Measurements from ENCODE around the gene VASN. TPM values are rescaled to one million over a fixed set of nuclear protein-coding genes. Genes with fewer than 3 reads are reported as not detected.

VASN gene
- total RNA-seq, 1 experiment from 2014 or later: 18.1 TPM

DNA sequence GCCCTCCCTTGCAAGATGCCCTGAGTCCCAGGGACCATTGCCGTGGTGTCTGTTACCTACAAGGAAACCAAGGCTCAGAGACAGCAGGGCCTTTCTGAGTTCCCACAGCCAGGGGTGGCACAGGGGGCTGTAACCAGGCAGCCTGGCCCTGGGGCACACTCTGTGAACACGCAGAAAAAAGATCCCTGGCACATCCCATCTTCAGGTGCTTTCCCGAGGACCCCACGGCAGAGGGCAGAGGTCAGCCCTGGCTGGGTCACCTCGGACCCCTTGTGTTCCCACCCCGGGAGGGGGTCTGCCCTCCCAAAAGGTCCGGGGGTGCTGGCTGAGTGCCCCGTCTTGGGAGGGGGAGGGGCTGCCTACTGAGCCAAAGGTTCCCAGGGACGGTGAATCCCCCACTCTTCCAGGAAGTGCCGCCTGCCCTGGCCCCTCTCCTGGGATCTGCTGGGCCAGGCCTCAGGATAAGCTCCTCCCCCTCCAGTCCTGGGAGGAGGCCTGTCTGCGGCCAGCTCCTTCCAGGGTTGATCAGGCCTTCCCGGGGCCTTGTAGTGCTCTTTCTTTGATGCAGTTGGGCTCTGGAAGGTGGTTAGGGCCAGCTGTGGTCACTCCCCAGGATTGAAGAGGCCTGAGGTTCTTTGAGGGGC is 47.7 kb upstream of the VASN start:
- DNase-seq: peak; percentile 66
- H3K9me3 Mint-ChIP-seq (ENCODE audit: low read depth, unreplicated experiment): no peaks in the 10 kb centered on the region
- no peak overlapping the region for H3K27ac Mint-ChIP-seq (ENCODE audit: unreplicated experiment)
- CTCF ChIA-PET: interaction anchor here (0.6 to 2.4 kb wide), 13 partner anchors 9 to 123 kb away, joined by 3 to 12 read pairs (median 6); partner anchors contain the start of gene TFAP4
- H3K36me3 Mint-ChIP-seq (ENCODE audit: insufficient read depth, unreplicated experiment): peaks cover 21% of the 10 kb centered on the region
- H3K27me3 Mint-ChIP-seq (ENCODE audit: unreplicated experiment): no peaks in the 10 kb centered on the region
- H3K4me3 Mint-ChIP-seq (ENCODE audit: low read depth, unreplicated experiment): peak overlapping the region; percentile 17
- TF ChIP-seq, protein P1, sequence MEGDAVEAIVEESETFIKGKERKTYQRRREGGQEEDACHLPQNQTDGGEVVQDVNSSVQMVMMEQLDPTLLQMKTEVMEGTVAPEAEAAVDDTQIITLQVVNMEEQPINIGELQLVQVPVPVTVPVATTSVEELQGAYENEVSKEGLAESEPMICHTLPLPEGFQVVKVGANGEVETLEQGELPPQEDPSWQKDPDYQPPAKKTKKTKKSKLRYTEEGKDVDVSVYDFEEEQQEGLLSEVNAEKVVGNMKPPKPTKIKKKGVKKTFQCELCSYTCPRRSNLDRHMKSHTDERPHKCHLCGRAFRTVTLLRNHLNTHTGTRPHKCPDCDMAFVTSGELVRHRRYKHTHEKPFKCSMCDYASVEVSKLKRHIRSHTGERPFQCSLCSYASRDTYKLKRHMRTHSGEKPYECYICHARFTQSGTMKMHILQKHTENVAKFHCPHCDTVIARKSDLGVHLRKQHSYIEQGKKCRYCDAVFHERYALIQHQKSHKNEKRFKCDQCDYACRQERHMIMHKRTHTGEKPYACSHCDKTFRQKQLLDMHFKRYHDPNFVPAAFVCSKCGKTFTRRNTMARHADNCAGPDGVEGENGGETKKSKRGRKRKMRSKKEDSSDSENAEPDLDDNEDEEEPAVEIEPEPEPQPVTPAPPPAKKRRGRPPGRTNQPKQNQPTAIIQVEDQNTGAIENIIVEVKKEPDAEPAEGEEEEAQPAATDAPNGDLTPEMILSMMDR (IDR thresholded peaks at IDR 0.05; ENCODE audit: unreplicated experiment): no peak
- intact Hi-C loops (cut with micrococcal nuclease; ENCODE audit: unreplicated experiment): no loop called here
- no TSS peak for BruUV-seq (replicated peaks)
- H3K4me1 Mint-ChIP-seq (ENCODE audit: low read depth, unreplicated experiment): peaks cover 8% of the 10 kb centered on the region

DNA sequence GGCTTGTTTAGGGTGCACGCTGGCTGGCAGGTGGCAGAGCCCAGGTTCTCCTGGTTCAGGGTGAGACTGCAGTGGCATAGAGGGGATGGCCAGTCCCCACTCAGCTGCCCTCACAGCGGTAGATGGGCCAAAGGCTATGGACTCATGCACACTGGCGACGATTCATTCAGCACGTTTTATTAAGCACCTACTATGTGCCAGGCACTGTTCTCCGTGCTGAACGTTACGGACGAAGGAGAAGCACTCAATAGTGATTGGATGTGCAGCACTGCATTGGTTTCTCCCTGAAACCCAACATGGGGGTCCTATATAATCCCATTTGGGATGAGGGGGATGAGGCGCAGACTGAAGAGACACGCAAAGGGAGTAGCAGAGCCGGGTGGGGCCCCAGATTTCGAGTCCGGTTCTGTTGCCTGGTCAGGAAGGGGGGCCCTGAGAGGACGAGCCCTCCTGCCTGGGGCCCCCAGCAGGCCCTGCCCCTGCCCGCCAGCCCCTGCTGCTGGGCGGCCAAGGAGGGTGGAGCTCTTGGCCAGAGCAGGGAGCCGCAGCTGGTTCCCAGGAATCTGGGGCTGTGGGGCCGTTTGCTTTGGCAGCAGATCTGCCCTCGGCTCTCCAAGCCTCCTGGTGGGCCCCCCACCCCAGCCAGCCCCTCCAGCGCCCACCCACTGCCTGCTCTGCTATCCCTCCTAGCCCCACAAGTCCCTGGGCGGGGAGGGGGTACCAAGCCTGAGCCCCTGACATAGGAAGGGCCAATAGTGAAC is 47.0 kb upstream of the VASN start:
- intact Hi-C loops (cut with micrococcal nuclease; ENCODE audit: unreplicated experiment): no loop called here
- H3K4me3 Mint-ChIP-seq (ENCODE audit: low read depth, unreplicated experiment): peak overlapping the region; percentile 17
- CTCF ChIA-PET: interaction anchor here (1.0 to 2.2 kb wide), 9 partner anchors 8 to 124 kb away, joined by 3 to 12 read pairs (median 7); partner anchors contain the start of gene TFAP4
- no TSS peak for BruUV-seq (replicated peaks)
- TF ChIP-seq, protein P1 (IDR thresholded peaks at IDR 0.05; ENCODE audit: unreplicated experiment): no peak
- H3K9me3 Mint-ChIP-seq (ENCODE audit: low read depth, unreplicated experiment): no peaks in the 10 kb centered on the region
- H3K27ac Mint-ChIP-seq (ENCODE audit: unreplicated experiment): no peak overlapping the region
- H3K27me3 Mint-ChIP-seq (ENCODE audit: unreplicated experiment): no peaks in the 10 kb centered on the region
- no peak for DNase-seq
- peaks cover 26% of the 10 kb centered on the region for H3K36me3 Mint-ChIP-seq (ENCODE audit: insufficient read depth, unreplicated experiment)
- H3K4me1 Mint-ChIP-seq (ENCODE audit: low read depth, unreplicated experiment): peaks cover 8% of the 10 kb centered on the region

DNA sequence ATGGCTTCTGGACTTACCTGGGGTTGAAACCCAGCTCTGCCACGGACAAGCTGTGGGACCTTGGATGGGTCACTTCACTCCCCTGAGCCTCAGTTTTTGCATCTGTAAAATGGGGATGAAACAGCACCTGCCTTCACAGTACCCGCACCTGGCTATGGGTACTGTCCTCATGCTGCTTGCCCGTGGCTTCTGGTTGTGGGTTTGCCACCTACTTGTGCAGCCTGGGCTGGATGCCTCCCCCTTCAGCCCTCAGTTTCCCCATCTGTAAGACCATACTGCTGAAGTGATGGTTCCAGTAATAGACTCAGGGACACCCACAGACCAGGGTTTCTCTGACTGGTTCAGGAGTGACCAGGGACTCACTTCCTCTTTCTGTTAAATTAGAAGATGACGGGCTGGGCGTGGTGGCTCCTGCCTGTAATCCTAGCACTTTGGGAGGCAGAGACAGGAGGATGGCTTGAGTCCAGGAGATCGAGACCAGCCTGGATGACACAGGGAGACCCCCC is 46.3 kb upstream of the VASN start:
- CTCF ChIA-PET: interaction anchor here (0.5 kb wide), 1 partner anchor 162 kb away, joined by 4 read pairs; no protein-coding TSS in a partner anchor
- intact Hi-C loops (cut with micrococcal nuclease; ENCODE audit: unreplicated experiment): no loop called here
- H3K27ac Mint-ChIP-seq (ENCODE audit: unreplicated experiment): no peak overlapping the region
- peaks cover 8% of the 10 kb centered on the region for H3K4me1 Mint-ChIP-seq (ENCODE audit: low read depth, unreplicated experiment)
- H3K4me3 Mint-ChIP-seq (ENCODE audit: low read depth, unreplicated experiment): no peak overlapping the region
- DNase-seq: no peak
- peaks cover 28% of the 10 kb centered on the region for H3K36me3 Mint-ChIP-seq (ENCODE audit: insufficient read depth, unreplicated experiment)
- H3K27me3 Mint-ChIP-seq (ENCODE audit: unreplicated experiment): no peaks in the 10 kb centered on the region
- no TSS peak for BruUV-seq (replicated peaks)
- no peaks in the 10 kb centered on the region for H3K9me3 Mint-ChIP-seq (ENCODE audit: low read depth, unreplicated experiment)
- TF ChIP-seq, protein P1 (IDR thresholded peaks at IDR 0.05; ENCODE audit: unreplicated experiment): no peak

DNA sequence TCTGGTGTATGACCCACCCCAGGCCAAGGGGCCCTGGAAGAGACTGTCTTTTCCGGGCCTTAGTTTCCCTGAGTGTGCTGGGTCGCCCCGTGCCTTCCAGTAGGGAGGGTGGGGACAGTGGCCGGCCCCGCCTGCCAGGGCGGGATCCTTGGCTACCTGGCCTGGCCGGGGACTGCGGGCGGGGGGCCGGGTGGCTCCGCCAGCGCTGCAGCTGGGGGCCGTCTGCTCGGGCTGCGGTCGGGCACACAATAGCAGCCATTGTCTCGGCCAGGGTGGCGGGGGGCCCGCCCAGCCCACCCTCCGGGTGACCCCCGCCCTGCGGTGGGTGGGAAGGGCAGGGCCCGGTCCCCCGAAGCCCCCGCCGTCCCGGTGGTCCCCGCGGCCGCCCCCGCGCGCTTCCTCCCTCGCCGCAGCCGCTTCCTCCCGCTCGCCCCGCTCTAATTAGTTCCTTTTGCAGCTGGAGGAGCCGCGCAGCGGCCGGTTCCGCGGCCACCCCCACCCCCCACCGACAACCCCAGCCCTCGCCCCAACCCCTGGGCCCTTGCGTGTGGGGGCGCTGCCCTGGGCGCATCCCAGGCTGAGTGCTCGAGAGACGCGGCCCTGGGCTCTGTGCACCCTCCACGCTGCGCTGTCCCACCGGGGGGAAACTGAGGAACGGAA is 44.1 kb upstream of the VASN start:
- TF ChIP-seq, protein P1 (IDR thresholded peaks at IDR 0.05; ENCODE audit: unreplicated experiment): no peak
- no TSS peak for BruUV-seq (replicated peaks)
- intact Hi-C loops (cut with micrococcal nuclease; ENCODE audit: unreplicated experiment): no loop called here
- peak; percentile 40 for DNase-seq
- Mint-ChIP-seq H3K36me3 (ENCODE audit: insufficient read depth, unreplicated experiment) (peaks cover 26% of the 10 kb centered on the region), H3K4me3 (ENCODE audit: low read depth, unreplicated experiment) (peak overlapping the region; percentile 68), H3K4me1 (ENCODE audit: low read depth, unreplicated experiment) (peaks cover 8% of the 10 kb centered on the region), H3K9me3 (ENCODE audit: low read depth, unreplicated experiment) (no peaks in the 10 kb centered on the region), H3K27me3 (ENCODE audit: unreplicated experiment) (no peaks in the 10 kb centered on the region), H3K27ac (ENCODE audit: unreplicated experiment) (no peak overlapping the region)
- CTCF ChIA-PET: interaction anchor here (0.7 to 6.3 kb wide), 17 partner anchors 10 to 345 kb away, joined by 3 to 89 read pairs (median 7); partner anchors contain the start of genes GLIS2 and TFAP4

All from Calu3 (cell line).